SK-N-SH (cell line): ENCODE data around the gene VWA5B1. TPM values are rescaled to one million over a fixed set of nuclear protein-coding genes. Genes with fewer than 3 reads are reported as not detected.
A peak's percentile ranks its signal among the peaks of the same experiment; 100 is the strongest.
"Not testable (repeated sequence)": the region's sequence is repeated elsewhere in the genome, so short reads cannot be mapped to it uniquely, and the experiment has no call there.

Source experiments
- CTCF ChIA-PET: fragments of 300-600, 350-600 bp; formaldehyde crosslinking; extraction: SDS; loops from one replicate; lab custom pipeline; 2021; lab: Yijun Ruan, JAX
- POLR2A ChIA-PET: fragments of 350-600 bp; sonication (Branson Sonifier 250); formaldehyde crosslinking; extraction: SDS; loops from one replicate; lab custom pipeline; 2020; ENCODE audit warnings: antibody characterized with exemption, inconsistent platforms; lab: Yijun Ruan, JAX
- DNase-seq: peaks from one replicate; pipeline ENCODE4 v3.0.0; 2012
- H2AFZ ChIP-seq: fragments of 200-600 bp; sonication (generic); 2 replicates; pipeline ENCODE4 v1.8.1; 2016; ENCODE audit warnings: antibody characterized with exemption, mild to moderate bottlenecking, low read depth
- H3F3A ChIP-seq: fragments of 200-600 bp; sonication (generic); replicated peaks from 2 replicates; pipeline ENCODE3; 2016; ENCODE audit warnings: antibody characterized with exemption, mild to moderate bottlenecking; ENCODE audit not compliant: insufficient read depth
- H3K27ac ChIP-seq, 2 experiments: fragments of 200-500 bp in 1 of 2; fragments of 200-600 bp in 1 of 2; sonication (Bioruptor generic) in 1 of 2; sonication (generic), shearing (Covaris generic) in 1 of 2; 2 replicates each; pipeline versions ENCODE4 v1.5.1 to v1.6.1; 2014 to 2016; ENCODE audit warnings: low read depth in 2 of 2, inconsistent platforms in 1 of 2, low read length in 1 of 2, mild to moderate bottlenecking in 1 of 2, mixed read lengths in 1 of 2
- H3K27me3 ChIP-seq: fragments of 200-600 bp; sonication (generic), shearing (Covaris generic); 2 replicates; pipeline ENCODE4 v1.6.1; 2016; ENCODE audit warnings: mixed run types; ENCODE audit not compliant: insufficient read depth
- H3K36me3 ChIP-seq, 2 experiments: fragments of 200-500 bp in 1 of 2; fragments of 200-600 bp in 1 of 2; sonication (Bioruptor generic) in 1 of 2; sonication (generic) in 1 of 2; replicated peaks in 1 of 2; 2 replicates each; pipeline versions ENCODE3 to v1.5.1; 2014 to 2016; ENCODE audit warnings: low read length in 1 of 2, mild to moderate bottlenecking in 1 of 2; ENCODE audit not compliant: insufficient read depth in 2 of 2, control insufficient read depth in 1 of 2
- H3K4me1 ChIP-seq, 2 experiments: fragments of 200-500 bp in 1 of 2; fragments of 200-600 bp in 1 of 2; sonication (Bioruptor generic) in 1 of 2; sonication (generic), shearing (Covaris generic) in 1 of 2; 2 replicates each; pipeline versions ENCODE4 v1.5.1 to v1.6.1; 2014 to 2016; ENCODE audit warnings: low read depth in 1 of 2, low read length in 1 of 2, mixed run types in 1 of 2; ENCODE audit not compliant: insufficient read depth in 2 of 2, control insufficient read depth in 1 of 2
- H3K4me2 ChIP-seq: fragments of 200-600 bp; sonication (generic), shearing (Covaris generic); 2 replicates; pipeline ENCODE4 v1.6.1; 2017; ENCODE audit warnings: mixed run types
- H3K4me3 ChIP-seq, 2 experiments: fragments of 200-500 bp in 1 of 2; fragments of 200-600 bp in 1 of 2; sonication (Bioruptor generic) in 1 of 2; sonication (generic), shearing (Covaris generic) in 1 of 2; 2 replicates each; pipeline versions ENCODE4 v1.5.1 to v1.8.1; 2014 to 2016; ENCODE audit warnings: low read depth in 2 of 2, inconsistent platforms in 1 of 2, low read length in 1 of 2, mild to moderate bottlenecking in 1 of 2, mixed read lengths in 1 of 2, moderate library complexity in 1 of 2
- H3K79me2 ChIP-seq: fragments of 200-600 bp; sonication (generic); 2 replicates; pipeline ENCODE4 v1.8.1; 2017; ENCODE audit warnings: mild to moderate bottlenecking; ENCODE audit not compliant: insufficient read depth
- H3K9ac ChIP-seq: fragments of 200-600 bp; sonication (generic); 2 replicates; pipeline ENCODE4 v1.6.1; 2017; ENCODE audit warnings: mixed run types
- H3K9me2 ChIP-seq: fragments of 200-600 bp; sonication (generic); 2 replicates; pipeline ENCODE4 v1.6.1; 2017; ENCODE audit warnings: mixed run types
- H3K9me3 ChIP-seq: fragments of 200-600 bp; sonication (generic); 2 replicates; pipeline ENCODE4 v1.6.1; 2017; ENCODE audit warnings: mixed run types, mild to moderate bottlenecking, moderate library complexity
- H4K20me1 ChIP-seq: fragments of 200-600 bp; sonication (generic); 2 replicates; pipeline ENCODE4 v1.6.1; 2017; ENCODE audit warnings: mild to moderate bottlenecking, mixed run types; ENCODE audit not compliant: insufficient read depth
- FOXM1 ChIP-seq: IDR thresholded peaks from 2 replicates; pipeline ENCODE4 v1.4.0; 2012; ENCODE audit warnings: low read depth, mild to moderate bottlenecking
- POLR2AphosphoS5 ChIP-seq: IDR thresholded peaks from 2 replicates; pipeline ENCODE4 v1.6.1; 2012; ENCODE audit warnings: low read depth, low read length
- RAD21 ChIP-seq: IDR thresholded peaks from 2 replicates; pipeline ENCODE4 v1.6.1; 2012; ENCODE audit warnings: mild to moderate bottlenecking, low read length
- SIN3A ChIP-seq: IDR thresholded peaks from 2 replicates; pipeline ENCODE4 v1.6.1; 2012; ENCODE audit warnings: low read depth, mild to moderate bottlenecking, low read length, moderate library complexity, borderline replicate concordance
- WGBS: methylation state at CpG from one replicate; pipeline ENCODE4 v1.1.6; 2017; ENCODE audit warnings: low lambda C conversion rate; 5-methylcytosine and 5-hydroxymethylcytosine counted together
- polyA plus RNA-seq, 3 experiments: library from polyadenylated mRNA; depleted of rRNA; stranded (reverse); fragments of >200 nt; gene quantifications; 2 replicates each; pipeline ENCODE4 v1.2.3, GENCODE V29; 2012

VWA5B1 gene
- polyA plus RNA-seq, 1 of the 3 experiments (the other 2 are of a cell fraction), result not detected

- WGBS, result 23% methylated on average over 9 of the region's 11 CpGs
- ChIA-PET CTCF (interaction anchor here (0.6 to 2.4 kb wide), 13 partner anchors 9 to 212 kb away, joined by 3 to 16 read pairs (median 5); no protein-coding TSS in a partner anchor), POLR2A (interaction anchor here (0.6 to 1.3 kb wide), 2 partner anchors 12 to 19 kb away, joined by 3 read pairs; partner anchors contain the start of gene VWA5B1)
- no peaks in the 10 kb centered on the region; the same call in 1 of the 2 replicates for H3K27me3 ChIP-seq
- TF ChIP-seq SIN3A (no peak), RAD21 (peak; percentile 44), POLR2AphosphoS5 (no peak)
- no peaks in the 10 kb centered on the region for H3K9me2 ChIP-seq
- H3K4me2 ChIP-seq, result no peak overlapping the region
- peak overlapping the region in 1 of 2 experiments; percentile 84; a peak in 2 of 4 replicates for H3K27ac ChIP-seq
- no peak overlapping the region for H3K4me3 ChIP-seq
- H3K9ac ChIP-seq, result no peak overlapping the region
- H2AFZ ChIP-seq, result no peak overlapping the region
- H3K4me1 ChIP-seq, result peaks cover 0 to 23% of the 10 kb centered on the region in 2 experiments; a peak in 2 of 4 replicates
- no peaks in the 10 kb centered on the region for H4K20me1 ChIP-seq
- DNase-seq, result peak; percentile 70
- H3K79me2 ChIP-seq, result no peaks in the 10 kb centered on the region
- no peaks in the 10 kb centered on the region for H3F3A ChIP-seq
- no peaks in the 10 kb centered on the region for H3K36me3 ChIP-seq
- no peaks in the 10 kb centered on the region for H3K9me3 ChIP-seq
These were observed 18.9 kb upstream of the VWA5B1 start for GRCh38 chr1:20271498-20272400.

- H3F3A ChIP-seq, H4K20me1 ChIP-seq, POLR2A ChIA-PET, H3K27ac ChIP-seq, H3K9ac ChIP-seq, H3K9me3 ChIP-seq, H3K4me2 ChIP-seq, H3K9me2 ChIP-seq, H3K27me3 ChIP-seq, H3K79me2 ChIP-seq, H2AFZ ChIP-seq, H3K36me3 ChIP-seq, DNase-seq, H3K4me3 ChIP-seq: not testable (repeated sequence)
- peaks cover 0 to 26% of the 10 kb centered on the region in 2 experiments; a peak in 2 of 4 replicates for H3K4me1 ChIP-seq
- CTCF ChIA-PET, result interaction anchor here (2.8 kb wide), 1 partner anchor 61 kb away, joined by 10 read pairs; no protein-coding TSS in a partner anchor
These were observed 17.0 kb upstream of the VWA5B1 start for GRCh38 chr1:20273716-20274115.

- H3K9ac ChIP-seq, result no peak overlapping the region
- no peaks in the 10 kb centered on the region for H3K79me2 ChIP-seq
- peaks cover 8% of the 10 kb centered on the region; the same call in 1 of the 2 replicates for H3K27me3 ChIP-seq
- H3K27ac ChIP-seq, result no peak overlapping the region
- H3K4me1 ChIP-seq, result peaks cover 0 to 26% of the 10 kb centered on the region in 2 experiments; a peak in 2 of 4 replicates
- no peak for TF ChIP-seq FOXM1
- H3K9me2 ChIP-seq, result no peaks in the 10 kb centered on the region
- POLR2A ChIA-PET, result no interaction called here
- CTCF ChIA-PET, result interaction anchor here (0.9 to 2.8 kb wide), 4 partner anchors 15 to 218 kb away, joined by 3 to 10 read pairs (median 3); no protein-coding TSS in a partner anchor
- no peak overlapping the region for H2AFZ ChIP-seq
- H3F3A ChIP-seq, result no peaks in the 10 kb centered on the region
- DNase-seq, result no peak
- WGBS, result 38% methylated on average over 7 of the region's 7 CpGs
- H3K4me2 ChIP-seq, result no peak overlapping the region
- no peaks in the 10 kb centered on the region for H4K20me1 ChIP-seq
- no peak overlapping the region for H3K4me3 ChIP-seq
- H3K9me3 ChIP-seq, result no peaks in the 10 kb centered on the region
- no peaks in the 10 kb centered on the region for H3K36me3 ChIP-seq
These were observed 15.3 kb upstream of the VWA5B1 start for GRCh38 chr1:20275319-20275925.
